ENCODE results near the gene DUOX2.

DNA sequence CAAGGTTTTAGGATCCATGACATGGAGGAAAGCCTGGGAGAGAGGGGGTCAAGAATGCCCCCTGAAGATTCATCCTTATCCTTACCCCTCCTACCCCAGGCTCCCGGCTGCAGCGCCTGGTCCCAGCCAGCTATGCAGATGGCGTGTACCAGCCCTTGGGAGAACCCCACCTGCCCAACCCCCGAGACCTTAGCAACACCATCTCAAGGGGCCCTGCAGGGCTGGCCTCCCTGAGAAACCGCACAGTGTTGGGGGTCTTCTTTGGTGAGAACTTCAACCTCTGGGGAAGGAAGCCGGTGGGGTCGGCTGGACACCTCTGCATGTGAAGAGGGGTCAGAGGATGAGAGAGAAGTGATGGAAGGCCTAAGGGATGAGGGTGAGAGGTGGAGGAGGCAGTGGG is 20.1 kb upstream of the DUOX2 start:
- TF ChIP-seq FOXM1 (IDR thresholded peaks at IDR 0.05; ENCODE audit: borderline replicate concordance, low read depth) (no peak), ZBTB7A (IDR thresholded peaks at IDR 0.05; ENCODE audit: low read depth) (no peak), YY1 (IDR thresholded peaks at IDR 0.05; ENCODE audit: low read depth) (no peak), MAX (IDR thresholded peaks at IDR 0.05) (no peak), TCF12 (IDR thresholded peaks at IDR 0.05; ENCODE audit: low read depth) (no peak), EP300 (IDR thresholded peaks at IDR 0.05; ENCODE audit: borderline replicate concordance) (no peak), TAF1 (IDR thresholded peaks at IDR 0.05; ENCODE audit: low read depth) (no peak), CREB1 (IDR thresholded peaks at IDR 0.05; ENCODE audit: low read depth) (no peak)
- TF ChIP-seq, protein P1, sequence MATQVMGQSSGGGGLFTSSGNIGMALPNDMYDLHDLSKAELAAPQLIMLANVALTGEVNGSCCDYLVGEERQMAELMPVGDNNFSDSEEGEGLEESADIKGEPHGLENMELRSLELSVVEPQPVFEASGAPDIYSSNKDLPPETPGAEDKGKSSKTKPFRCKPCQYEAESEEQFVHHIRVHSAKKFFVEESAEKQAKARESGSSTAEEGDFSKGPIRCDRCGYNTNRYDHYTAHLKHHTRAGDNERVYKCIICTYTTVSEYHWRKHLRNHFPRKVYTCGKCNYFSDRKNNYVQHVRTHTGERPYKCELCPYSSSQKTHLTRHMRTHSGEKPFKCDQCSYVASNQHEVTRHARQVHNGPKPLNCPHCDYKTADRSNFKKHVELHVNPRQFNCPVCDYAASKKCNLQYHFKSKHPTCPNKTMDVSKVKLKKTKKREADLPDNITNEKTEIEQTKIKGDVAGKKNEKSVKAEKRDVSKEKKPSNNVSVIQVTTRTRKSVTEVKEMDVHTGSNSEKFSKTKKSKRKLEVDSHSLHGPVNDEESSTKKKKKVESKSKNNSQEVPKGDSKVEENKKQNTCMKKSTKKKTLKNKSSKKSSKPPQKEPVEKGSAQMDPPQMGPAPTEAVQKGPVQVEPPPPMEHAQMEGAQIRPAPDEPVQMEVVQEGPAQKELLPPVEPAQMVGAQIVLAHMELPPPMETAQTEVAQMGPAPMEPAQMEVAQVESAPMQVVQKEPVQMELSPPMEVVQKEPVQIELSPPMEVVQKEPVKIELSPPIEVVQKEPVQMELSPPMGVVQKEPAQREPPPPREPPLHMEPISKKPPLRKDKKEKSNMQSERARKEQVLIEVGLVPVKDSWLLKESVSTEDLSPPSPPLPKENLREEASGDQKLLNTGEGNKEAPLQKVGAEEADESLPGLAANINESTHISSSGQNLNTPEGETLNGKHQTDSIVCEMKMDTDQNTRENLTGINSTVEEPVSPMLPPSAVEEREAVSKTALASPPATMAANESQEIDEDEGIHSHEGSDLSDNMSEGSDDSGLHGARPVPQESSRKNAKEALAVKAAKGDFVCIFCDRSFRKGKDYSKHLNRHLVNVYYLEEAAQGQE (IDR thresholded peaks at IDR 0.05; ENCODE audit: low read depth): no peak
